NCI-H345 treated with DMSO at 0.1 percent for 48 hours (cell line): ENCODE results near the gene FURIN.
"Not testable (repeated sequence)": the region's sequence is repeated elsewhere in the genome, so short reads cannot be mapped to it uniquely, and the experiment has no call there.

Source experiments
- DNase-seq: peaks from one replicate; lab custom pipeline; 2025; ENCODE audit not compliant: unreplicated experiment; lab: John Stamatoyannopoulos, UW

The FURIN gene

DNA sequence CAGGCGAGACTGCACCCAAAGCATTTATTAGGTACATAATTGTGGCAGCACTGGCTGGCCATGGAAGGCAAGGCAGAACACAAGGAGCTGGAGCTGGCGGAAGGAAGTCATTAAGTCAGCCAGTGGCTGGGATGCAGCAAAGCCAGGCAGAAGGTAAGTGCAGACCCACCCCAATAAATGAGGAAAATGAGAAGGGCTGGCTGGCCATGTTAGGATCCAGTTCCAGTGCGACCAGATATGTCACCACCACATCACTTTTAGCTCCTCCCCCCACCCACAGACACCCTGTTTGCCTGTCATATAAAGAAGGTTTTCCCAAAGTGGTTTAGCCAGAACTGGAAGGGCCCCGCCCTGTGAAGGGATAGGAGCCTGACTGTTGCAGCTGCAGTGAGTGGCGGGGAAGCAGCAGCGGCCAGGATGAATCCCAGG is at the start of gene FURIN:
Gene FURIN (plus strand): TSS at position 328 of the 429 bp plus-strand sequence. CDS start 7,153 bp downstream, outside the sequence.
- no peak for DNase-seq

DNA sequence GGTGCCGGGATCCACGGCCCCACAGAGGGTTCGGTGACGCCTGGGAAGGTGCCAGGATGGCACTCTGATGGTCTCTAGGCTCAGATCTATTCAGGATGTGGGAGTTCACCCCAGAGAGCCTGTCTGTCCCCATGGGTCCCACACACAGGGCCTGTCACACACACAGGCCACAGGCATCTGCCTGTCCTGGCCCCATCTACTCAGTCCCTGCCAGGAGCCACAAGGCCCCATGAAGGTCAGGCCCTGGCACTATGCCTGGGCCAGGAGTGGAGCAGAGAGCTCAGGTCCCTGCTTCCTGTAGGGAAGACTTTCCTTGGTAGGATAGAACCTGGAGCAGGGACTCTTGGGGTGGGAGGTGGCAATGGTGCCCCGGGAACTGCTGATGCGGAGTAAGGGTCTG is 49.0 kb upstream of the FURIN start:
- no peak for DNase-seq

DNA sequence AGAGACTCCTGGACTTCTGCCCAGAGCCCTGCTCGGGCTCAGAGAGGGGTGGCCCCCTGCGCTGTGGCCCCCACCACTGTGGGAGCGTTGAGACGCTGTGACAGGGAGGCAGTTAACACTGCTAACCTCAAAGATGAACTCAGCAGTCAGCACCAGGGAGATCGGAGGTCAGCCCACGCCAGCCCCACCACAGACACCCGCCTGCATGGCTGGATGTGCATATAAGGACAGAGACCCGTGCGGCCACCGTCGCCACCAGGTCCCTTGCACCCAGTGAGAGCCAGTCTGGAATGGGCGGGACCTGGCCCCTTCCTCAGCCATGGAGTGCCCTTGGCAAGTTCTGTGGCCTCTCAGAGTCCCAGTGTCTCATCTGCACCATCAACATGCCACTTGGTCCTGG is 48.5 kb upstream of the FURIN start:
- DNase-seq, result no peak

DNA sequence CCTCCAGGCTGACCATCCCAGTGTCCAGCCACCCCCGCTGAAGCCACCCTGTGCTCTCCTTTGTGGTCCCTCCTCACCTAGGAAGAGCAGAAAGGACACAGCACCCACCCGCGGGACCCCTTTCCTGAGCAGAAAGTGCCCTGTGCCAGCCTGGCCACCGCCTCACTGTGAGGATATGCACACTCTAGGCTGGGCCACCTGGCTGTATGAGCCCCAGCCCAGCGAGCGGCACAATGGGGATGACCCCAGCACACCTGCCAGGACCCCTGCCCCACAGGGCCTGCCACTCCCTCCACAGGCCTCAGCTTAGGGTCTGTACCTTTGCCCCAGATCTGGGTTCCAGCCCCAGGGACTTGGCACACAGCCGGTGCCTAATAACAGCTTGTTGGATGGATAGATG is 47.9 kb upstream of the FURIN start:
- DNase-seq, result no peak

DNA sequence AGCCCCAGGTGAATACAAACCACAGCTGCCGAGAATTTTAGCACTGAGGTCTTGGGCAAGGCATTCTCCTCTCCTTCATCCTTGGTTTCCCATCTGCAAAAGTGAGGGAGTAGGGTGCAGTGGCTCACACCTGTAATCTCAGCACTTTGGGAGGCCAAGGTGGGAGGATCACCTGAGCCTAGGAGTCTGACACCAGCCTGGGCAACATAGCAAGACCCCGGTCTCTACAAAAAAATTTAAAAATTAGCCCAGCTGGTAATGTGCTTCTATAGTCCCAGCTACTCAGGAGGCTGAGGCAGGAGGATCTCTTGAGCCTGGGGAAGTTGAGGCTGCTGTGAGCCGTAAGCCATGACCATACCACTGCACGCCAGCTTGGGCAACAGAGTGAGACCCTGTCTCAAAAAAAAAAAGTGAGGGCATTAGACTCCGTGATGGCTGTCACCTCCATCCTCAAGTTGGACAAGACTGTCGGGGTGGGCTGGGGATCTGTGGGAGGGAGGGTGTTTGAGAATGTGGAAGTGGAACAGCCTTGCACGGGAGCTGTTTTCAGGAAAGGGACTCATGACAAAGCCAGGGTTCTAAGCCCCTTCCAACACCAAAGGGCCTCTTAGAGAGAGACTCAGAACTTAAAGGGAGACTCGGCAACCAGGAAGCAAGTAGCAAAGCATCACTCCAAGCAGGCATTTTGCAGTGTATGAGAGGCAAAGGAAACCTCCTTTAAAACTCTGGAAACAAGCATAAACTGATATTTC is 46.0 kb upstream of the FURIN start:
- DNase-seq, result no peak

GRCh38 chr15:90823455-90823974 is 44.9 kb upstream of the FURIN start:
- no peak for DNase-seq

- not testable (repeated sequence) for DNase-seq
Observed at GRCh38 chr15:90825115-90825899, 43.1 kb upstream of the FURIN start.

DNA sequence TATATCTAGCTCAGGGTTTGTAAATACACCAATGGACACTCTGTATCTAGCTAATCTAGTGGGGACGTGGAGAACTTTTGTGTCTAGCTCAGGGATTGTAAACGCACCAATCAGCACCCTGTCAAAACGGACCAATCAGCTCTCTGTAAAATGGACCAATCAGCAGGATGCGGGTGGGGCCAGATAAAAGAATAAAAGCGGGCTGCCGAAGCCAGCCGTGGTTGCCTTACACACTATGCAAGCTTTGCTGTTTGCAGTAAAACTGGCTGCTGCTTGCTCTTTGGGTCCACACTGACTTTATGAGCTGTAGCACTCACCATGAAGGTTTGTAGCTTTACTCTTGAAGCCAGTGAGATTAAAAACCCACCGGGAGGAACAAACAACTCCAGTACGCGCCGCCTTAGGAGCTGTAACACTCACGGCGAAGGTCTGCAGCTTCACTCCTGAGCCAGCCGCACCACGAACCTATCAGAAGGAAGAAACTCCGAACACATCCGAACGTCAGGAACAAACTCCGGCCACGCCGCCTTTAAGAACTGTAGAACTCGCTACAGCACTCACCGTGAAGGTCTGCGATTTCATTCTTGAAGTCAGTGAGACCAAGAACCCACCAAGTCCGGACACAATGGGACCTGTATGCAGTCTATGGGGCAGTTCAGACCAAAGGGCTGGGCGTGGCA is 42.0 kb upstream of the FURIN start:
- DNase-seq, result not testable (repeated sequence)

GRCh38 chr15:90826886-90827435 is 41.4 kb upstream of the FURIN start:
- no peak for DNase-seq

DNA sequence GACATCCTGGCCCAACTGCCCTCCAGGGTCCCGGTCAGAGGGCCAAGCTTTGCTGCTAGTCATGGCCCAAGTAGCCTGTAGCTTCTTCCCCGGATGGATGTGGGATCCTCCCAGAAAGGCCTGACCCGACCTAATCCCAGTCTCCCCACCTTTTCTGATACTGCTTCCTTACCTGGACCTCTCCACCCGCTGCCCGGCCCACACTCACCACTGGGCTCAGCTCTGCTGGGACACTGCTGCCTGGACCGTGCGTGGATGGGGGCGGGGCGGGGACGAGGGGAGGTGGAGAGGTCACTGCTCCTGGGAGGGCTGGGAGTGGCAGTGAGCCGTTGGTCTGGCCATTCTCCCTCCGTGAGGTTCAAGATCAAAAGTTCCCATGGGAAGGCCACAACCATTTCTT is 40.3 kb upstream of the FURIN start:
- no peak for DNase-seq

DNA sequence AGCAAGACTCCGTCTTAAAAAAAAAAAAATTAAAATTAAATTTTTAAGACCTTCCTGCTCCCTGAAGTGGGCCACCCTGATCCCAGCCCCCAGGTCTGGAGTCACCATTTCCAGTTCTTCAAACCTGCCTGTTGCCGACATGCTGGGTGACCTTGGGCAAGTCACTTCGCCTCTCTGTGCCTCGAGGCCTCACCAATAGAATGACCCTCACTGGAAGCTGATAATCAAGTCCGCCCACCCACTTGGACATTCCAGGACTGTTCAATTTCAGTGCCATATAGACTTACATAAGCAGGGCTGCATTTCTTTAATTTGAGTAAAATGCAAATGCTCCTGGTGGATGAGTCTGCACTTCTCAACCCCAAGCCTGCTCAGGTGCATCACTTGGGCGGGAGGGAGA is 39.3 kb upstream of the FURIN start:
- DNase-seq, result no peak

DNA sequence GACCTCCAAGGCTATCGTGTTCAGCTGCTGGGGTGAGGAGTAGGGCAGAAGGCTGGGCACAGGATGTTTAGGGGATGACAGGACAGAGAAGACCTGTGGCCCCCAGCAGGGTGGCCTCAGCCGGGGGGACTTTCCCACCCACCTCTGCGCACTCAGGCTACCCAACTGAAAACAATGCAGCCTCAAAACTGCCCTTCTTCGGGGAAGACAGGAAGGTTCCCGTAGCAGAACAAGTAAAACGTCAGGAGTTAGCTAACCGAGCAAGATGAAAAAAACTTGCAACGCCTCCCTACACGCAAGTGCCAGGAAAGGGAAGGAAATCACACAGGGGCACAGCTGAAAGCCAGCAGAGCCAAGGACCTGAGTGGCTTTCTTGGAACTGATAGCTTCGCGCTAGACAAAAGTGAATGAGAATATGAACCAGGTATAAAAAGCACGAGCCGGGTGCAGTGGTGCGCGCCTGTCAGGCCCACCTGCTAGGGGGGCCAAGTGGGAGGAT is 38.4 kb upstream of the FURIN start:
- DNase-seq, result no peak

GRCh38 chr15:90834626-90835025 is 33.8 kb upstream of the FURIN start:
- DNase-seq, result no peak

GRCh38 chr15:90836296-90836871 is 32.0 kb upstream of the FURIN start:
- no peak for DNase-seq

DNA sequence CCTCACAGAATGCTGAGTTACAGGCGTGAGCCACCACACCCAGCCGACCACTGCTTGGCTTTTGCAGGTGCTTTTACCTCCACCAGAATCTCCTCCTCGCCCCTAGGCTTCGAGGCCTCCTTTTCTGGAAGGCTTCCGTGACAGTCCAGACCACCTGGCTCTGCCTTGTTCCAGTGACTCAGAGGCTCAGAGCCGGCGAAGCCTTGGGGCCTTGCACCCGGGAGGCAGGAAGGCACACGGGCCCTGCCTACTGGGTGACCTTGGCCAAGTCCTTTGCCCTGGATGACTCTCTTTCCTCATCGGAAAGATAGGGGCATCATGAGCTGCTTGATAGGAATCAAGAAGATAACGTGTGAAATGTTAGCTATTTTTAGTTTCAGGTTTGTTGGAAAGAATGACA is 31.3 kb upstream of the FURIN start:
- no peak for DNase-seq

DNA sequence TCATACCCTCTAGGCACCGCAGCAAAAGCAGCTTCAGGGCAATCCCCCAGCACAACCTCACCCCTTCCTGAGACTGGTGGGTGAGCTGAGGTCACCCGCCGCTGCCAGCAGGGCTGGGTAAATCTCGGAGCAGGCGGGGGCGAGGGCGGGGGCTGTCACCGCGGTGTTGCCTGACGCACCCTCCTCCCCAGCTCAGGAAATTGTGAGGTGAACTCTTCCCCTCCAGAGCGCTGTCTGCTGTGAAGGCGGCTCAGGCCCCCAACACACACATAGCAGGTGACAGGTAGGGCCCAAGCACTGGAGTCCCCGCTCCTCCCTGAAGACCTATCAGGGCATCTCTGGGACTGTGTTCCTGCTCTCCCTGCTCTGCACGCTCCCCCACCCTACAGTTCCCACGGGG is 30.2 kb upstream of the FURIN start:
- no peak for DNase-seq

DNA sequence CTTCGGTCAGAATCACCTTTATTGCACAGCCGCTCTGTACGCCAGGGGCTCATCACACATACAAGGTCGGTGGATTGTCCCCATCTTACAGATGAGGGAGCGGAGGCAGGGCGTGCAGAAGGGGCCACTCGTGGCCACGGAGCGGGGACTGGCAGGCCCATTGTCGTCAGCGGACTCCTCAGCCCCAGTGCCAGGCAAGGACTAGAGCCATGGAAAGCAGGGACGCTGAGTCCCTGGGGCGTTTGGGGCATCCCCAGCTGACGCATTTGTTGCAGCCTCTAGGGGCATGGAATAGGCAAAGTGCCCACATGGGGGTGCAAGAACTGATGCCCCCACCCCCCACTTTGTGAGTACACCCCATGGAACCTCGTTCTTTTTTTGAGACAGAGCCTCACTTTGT is 29.8 kb upstream of the FURIN start:
- no peak for DNase-seq

- DNase-seq, result no peak
Observed at GRCh38 chr15:90839187-90840071, 29.0 kb upstream of the FURIN start.

- no peak for DNase-seq
Observed at GRCh38 chr15:90840157-90840855, 28.1 kb upstream of the FURIN start.
